Body of pancreas (tissue), 4 donors: ENCODE results near the gene SOBP.

Source experiments
- POLR2A ChIP-seq, 3 donors: fragments of 450-650 bp; IDR thresholded peaks; one replicate each; pipeline ENCODE4 v1.6.1; 2016; ENCODE audit warnings: antibody characterized with exemption in 3 of 3, mild to moderate bottlenecking in 2 of 3
- TF ChIP-seq, protein P1 (sequence below), 7 experiments: fragments of 450-650 bp in 4 of 7; fragments of 200-600 bp in 3 of 7; sonication (generic) in 3 of 7; IDR thresholded peaks; one replicate each; pipeline ENCODE4 v1.5.1; 2016 to 2019; ENCODE audit warnings: antibody characterized with exemption in 7 of 7

DNA sequence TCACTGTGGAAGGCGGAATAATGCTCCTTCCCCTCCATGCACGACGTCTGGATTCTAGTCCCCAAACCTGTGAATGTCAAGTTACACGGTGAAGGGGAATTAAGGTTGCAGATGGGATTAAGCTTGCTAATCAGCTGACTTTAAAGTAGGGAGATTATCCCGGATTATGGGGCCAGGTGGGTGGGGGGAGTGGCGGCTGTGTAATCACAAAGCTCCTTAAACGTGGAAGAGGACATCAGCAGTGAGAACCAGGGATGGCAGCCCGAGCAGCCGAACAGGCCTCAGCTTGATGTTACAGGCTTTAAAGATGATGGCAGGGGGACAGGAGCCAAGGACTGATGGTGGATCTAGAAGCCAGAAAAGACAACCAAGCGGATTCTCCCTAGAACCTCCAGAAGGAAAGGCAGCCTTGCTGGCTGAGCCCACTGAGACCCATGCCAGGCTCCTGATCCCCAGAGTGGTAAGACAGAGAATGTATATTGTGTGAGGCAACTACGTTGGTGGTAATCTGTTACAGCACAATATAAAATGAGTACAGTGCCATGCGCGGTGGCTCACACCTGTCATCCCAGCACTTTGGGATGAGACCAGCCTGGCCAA lies 216.7 kb downstream of the SOBP start:
- TF ChIP-seq, protein P1, sequence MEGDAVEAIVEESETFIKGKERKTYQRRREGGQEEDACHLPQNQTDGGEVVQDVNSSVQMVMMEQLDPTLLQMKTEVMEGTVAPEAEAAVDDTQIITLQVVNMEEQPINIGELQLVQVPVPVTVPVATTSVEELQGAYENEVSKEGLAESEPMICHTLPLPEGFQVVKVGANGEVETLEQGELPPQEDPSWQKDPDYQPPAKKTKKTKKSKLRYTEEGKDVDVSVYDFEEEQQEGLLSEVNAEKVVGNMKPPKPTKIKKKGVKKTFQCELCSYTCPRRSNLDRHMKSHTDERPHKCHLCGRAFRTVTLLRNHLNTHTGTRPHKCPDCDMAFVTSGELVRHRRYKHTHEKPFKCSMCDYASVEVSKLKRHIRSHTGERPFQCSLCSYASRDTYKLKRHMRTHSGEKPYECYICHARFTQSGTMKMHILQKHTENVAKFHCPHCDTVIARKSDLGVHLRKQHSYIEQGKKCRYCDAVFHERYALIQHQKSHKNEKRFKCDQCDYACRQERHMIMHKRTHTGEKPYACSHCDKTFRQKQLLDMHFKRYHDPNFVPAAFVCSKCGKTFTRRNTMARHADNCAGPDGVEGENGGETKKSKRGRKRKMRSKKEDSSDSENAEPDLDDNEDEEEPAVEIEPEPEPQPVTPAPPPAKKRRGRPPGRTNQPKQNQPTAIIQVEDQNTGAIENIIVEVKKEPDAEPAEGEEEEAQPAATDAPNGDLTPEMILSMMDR (IDR thresholded peaks at IDR 0.05): no peak
- TF ChIP-seq POLR2A (IDR thresholded peaks at IDR 0.05): no peak
